Measurements from ENCODE around the gene ZNF598. TPM values are rescaled to one million over a fixed set of nuclear protein-coding genes. Genes with fewer than 3 reads are reported as not detected.

The ZNF598 gene
- total RNA-seq, 1 experiment from 2014 or later = 85.7 TPM

- BruUV-seq (replicated peaks) = no TSS peak
- DNase-seq (ENCODE audit: low read depth, low spot score) = no peak
- Histone ChIP-seq H3K27me3 (ENCODE audit: control insufficient read depth, insufficient read depth, low read length) (no peaks in the 10 kb centered on the region), H3K4me3 (ENCODE audit: low read depth in 2 of 2, low read length in 2 of 2) (no peak overlapping the region), H3K9me3 (ENCODE audit: control insufficient read depth, insufficient read depth, low read depth, low read length) (no peaks in the 10 kb centered on the region), H3K27ac (ENCODE audit: low read length) (no peak overlapping the region), H3K36me3 (ENCODE audit: control insufficient read depth, insufficient read depth, low read length) (no peaks in the 10 kb centered on the region; the same call in 1 of the 2 replicates), H3K4me1 (ENCODE audit: control insufficient read depth, insufficient read depth, low read length) (peaks cover 3% of the 10 kb centered on the region; the same call in 1 of the 2 replicates)
- ATAC-seq = no peak
- TF ChIP-seq TCF7L2 (IDR thresholded peaks at IDR 0.05; ENCODE audit: low read depth, low read length) (no peak), CTCF (IDR thresholded peaks at IDR 0.05) (peak; percentile 44), POLR2AphosphoS5 (IDR thresholded peaks at IDR 0.05; ENCODE audit: low read depth, low read length) (no peak), SIN3A (IDR thresholded peaks at IDR 0.05; ENCODE audit: borderline replicate concordance, insufficient read depth, low read depth, low read length) (no peak)
- TF ChIP-seq, protein P1, sequence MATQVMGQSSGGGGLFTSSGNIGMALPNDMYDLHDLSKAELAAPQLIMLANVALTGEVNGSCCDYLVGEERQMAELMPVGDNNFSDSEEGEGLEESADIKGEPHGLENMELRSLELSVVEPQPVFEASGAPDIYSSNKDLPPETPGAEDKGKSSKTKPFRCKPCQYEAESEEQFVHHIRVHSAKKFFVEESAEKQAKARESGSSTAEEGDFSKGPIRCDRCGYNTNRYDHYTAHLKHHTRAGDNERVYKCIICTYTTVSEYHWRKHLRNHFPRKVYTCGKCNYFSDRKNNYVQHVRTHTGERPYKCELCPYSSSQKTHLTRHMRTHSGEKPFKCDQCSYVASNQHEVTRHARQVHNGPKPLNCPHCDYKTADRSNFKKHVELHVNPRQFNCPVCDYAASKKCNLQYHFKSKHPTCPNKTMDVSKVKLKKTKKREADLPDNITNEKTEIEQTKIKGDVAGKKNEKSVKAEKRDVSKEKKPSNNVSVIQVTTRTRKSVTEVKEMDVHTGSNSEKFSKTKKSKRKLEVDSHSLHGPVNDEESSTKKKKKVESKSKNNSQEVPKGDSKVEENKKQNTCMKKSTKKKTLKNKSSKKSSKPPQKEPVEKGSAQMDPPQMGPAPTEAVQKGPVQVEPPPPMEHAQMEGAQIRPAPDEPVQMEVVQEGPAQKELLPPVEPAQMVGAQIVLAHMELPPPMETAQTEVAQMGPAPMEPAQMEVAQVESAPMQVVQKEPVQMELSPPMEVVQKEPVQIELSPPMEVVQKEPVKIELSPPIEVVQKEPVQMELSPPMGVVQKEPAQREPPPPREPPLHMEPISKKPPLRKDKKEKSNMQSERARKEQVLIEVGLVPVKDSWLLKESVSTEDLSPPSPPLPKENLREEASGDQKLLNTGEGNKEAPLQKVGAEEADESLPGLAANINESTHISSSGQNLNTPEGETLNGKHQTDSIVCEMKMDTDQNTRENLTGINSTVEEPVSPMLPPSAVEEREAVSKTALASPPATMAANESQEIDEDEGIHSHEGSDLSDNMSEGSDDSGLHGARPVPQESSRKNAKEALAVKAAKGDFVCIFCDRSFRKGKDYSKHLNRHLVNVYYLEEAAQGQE (IDR thresholded peaks at IDR 0.05; ENCODE audit: insufficient read depth in 1 of 2, low read depth in 2 of 2, low read length in 1 of 2) = no peak
- intact Hi-C loops (cut with micrococcal nuclease; ENCODE audit: unreplicated experiment) = no loop called here
- in situ Hi-C loops (cut with HindIII; ENCODE audit: low pct_unique_long_range_greater_than_20kb, low sequenced_read_pairs) = no loop called here
- POLR2A ChIA-PET = interaction anchor here (0.5 kb wide), 1 partner anchor 140 kb away, joined by 3 read pairs; no protein-coding TSS in a partner anchor
- CTCF ChIA-PET = no interaction called here
Observed at GRCh38 chr16:2016407-2016922, 6.8 kb upstream of the ZNF598 start.

- Histone ChIP-seq H3K9me3 (ENCODE audit: control insufficient read depth, insufficient read depth, low read depth, low read length) (no peaks in the 10 kb centered on the region), H3K4me1 (ENCODE audit: control insufficient read depth, insufficient read depth, low read length) (peaks cover 3% of the 10 kb centered on the region; the same call in 1 of the 2 replicates), H3K27me3 (ENCODE audit: control insufficient read depth, insufficient read depth, low read length) (no peaks in the 10 kb centered on the region), H3K4me3 (ENCODE audit: low read depth in 2 of 2, low read length in 2 of 2) (no peak overlapping the region), H3K36me3 (ENCODE audit: control insufficient read depth, insufficient read depth, low read length) (no peaks in the 10 kb centered on the region; the same call in 1 of the 2 replicates), H3K27ac (ENCODE audit: low read length) (no peak overlapping the region)
- no peak for TF ChIP-seq SIN3A (IDR thresholded peaks at IDR 0.05; ENCODE audit: borderline replicate concordance, insufficient read depth, low read depth, low read length)
- TF ChIP-seq, protein P1 (IDR thresholded peaks at IDR 0.05; ENCODE audit: insufficient read depth in 1 of 2, low read depth in 2 of 2, low read length in 1 of 2) = no peak
- TF ChIP-seq TCF7L2 (IDR thresholded peaks at IDR 0.05; ENCODE audit: low read depth, low read length) = no peak
- TF ChIP-seq CTCF (IDR thresholded peaks at IDR 0.05) = no peak
- no peak for TF ChIP-seq POLR2AphosphoS5 (IDR thresholded peaks at IDR 0.05; ENCODE audit: low read depth, low read length)
- ChIA-PET POLR2A (no interaction called here), CTCF (no interaction called here)
- no TSS peak for BruUV-seq (replicated peaks)
- in situ Hi-C loops (cut with HindIII; ENCODE audit: low pct_unique_long_range_greater_than_20kb, low sequenced_read_pairs) = no loop called here
- no peak for ATAC-seq
- DNase-seq (ENCODE audit: low read depth, low spot score) = no peak
- intact Hi-C loops (cut with micrococcal nuclease; ENCODE audit: unreplicated experiment) = no loop called here
Observed at GRCh38 chr16:2015947-2016208, 6.3 kb upstream of the ZNF598 start.
